HK-2 (cell line): ENCODE measurements around the gene MAP3K15.
A peak's percentile ranks its signal among the peaks of the same experiment; 100 is the strongest.

ENCODE experiments used
- DNase-seq: peaks from one replicate; pipeline ENCODE4 v3.0.0-alpha.2; 2018; ENCODE audit not compliant: unreplicated experiment

Gene MAP3K15, protein sequence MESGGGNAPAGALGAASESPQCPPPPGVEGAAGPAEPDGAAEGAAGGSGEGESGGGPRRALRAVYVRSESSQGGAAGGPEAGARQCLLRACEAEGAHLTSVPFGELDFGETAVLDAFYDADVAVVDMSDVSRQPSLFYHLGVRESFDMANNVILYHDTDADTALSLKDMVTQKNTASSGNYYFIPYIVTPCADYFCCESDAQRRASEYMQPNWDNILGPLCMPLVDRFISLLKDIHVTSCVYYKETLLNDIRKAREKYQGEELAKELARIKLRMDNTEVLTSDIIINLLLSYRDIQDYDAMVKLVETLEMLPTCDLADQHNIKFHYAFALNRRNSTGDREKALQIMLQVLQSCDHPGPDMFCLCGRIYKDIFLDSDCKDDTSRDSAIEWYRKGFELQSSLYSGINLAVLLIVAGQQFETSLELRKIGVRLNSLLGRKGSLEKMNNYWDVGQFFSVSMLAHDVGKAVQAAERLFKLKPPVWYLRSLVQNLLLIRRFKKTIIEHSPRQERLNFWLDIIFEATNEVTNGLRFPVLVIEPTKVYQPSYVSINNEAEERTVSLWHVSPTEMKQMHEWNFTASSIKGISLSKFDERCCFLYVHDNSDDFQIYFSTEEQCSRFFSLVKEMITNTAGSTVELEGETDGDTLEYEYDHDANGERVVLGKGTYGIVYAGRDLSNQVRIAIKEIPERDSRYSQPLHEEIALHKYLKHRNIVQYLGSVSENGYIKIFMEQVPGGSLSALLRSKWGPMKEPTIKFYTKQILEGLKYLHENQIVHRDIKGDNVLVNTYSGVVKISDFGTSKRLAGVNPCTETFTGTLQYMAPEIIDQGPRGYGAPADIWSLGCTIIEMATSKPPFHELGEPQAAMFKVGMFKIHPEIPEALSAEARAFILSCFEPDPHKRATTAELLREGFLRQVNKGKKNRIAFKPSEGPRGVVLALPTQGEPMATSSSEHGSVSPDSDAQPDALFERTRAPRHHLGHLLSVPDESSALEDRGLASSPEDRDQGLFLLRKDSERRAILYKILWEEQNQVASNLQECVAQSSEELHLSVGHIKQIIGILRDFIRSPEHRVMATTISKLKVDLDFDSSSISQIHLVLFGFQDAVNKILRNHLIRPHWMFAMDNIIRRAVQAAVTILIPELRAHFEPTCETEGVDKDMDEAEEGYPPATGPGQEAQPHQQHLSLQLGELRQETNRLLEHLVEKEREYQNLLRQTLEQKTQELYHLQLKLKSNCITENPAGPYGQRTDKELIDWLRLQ (N-terminal part only)

GRCh38 chrX:19514791-19515614 is at the start of gene MAP3K15:
TSS of gene MAP3K15 (minus strand) at chrX:19515508. CDS start at chrX:19515261, 247 bp downstream.
- DNase-seq, result peak; percentile 65

DNA sequence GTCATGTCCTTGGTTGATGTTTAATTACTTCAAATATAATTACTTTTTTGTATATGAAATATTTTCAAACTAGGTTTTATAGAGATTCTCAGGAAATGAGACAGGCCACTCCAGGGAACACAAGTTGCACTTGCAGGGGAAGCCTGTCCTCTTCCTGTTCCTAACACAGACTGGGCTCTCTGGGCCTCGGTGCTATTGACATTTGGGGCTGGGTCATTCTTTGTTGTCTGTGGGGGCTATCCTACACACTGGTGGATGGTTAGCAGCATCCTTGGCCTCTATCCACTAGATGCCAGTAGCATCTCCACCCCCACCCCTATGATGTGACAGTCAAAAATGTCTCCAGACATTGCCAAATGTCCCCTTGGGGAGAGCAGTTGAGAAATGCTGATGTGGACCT is 49.3 kb upstream of the MAP3K15 start:
- no peak for DNase-seq

GRCh38 chrX:19563746-19564145 is 48.4 kb upstream of the MAP3K15 start:
- DNase-seq, result no peak

DNA sequence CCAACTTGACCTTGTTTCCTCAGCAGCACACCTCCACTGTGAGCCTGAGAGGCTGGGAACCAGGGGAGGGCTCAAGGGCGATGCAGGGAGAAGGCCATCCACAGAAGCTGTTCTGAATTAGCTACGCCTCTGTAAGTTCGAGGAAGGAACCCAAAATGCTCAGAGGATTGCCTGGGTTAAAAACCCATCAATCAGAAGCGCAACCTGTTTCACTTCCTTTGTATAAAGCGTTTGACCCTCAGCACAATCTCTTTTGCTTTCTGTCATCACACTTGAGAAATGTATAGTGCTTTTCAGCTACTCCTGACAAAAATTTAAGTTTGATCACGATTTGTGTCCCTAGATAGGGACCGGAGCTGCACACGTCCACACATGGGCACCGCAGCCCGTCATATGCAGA is 48.0 kb upstream of the MAP3K15 start:
- no peak for DNase-seq

GRCh38 chrX:19560611-19561010 is 45.3 kb upstream of the MAP3K15 start:
- no peak for DNase-seq

- no peak for DNase-seq
These were observed 42.5 kb upstream of the MAP3K15 start for GRCh38 chrX:19557822-19558221.

GRCh38 chrX:19556202-19556601 is 40.9 kb upstream of the MAP3K15 start:
- no peak for DNase-seq

DNA sequence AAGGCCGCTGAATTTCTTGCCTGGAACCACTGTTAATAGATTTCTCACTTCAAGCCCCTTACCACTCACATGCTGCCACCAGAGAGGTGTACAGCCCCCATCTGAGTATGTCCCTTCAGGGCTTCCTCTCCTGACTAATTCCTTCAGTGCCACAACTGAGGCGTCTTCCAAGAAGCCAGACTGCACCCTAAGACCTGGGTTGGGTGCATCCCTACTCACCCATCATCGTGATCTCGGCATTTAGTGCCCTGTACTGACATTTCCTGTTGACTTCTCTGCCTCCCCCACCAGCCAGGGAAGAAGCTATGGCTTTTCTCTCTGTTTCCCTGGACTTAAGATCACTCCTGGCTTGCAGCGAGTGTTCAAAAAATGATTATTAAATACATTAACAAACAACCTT is 40.4 kb upstream of the MAP3K15 start:
- DNase-seq, result no peak

GRCh38 chrX:19555236-19555635 is 39.9 kb upstream of the MAP3K15 start:
- DNase-seq, result no peak

- DNase-seq, result peak; percentile 25
These were observed 39.5 kb upstream of the MAP3K15 start for GRCh38 chrX:19554786-19555185.

DNA sequence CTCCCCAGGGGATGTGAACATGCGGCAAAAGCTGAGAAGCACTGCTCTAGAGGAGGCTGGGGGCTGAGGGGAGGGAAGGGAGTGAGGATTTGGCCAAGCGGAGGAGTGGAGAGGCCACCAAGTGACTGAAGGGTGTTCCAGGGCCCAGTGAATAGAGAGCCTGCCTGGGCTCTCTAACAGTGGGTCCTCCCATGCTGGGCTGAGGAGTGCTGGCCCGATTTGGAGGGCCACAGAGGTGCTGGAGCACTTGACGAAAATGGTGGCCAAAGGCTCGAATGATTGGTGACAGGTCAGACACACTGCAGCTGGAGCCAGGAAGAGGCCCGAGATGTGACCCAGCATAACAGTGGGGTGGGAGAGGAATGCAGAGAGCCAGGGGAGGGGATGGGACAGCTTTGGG is 37.5 kb upstream of the MAP3K15 start:
- no peak for DNase-seq

DNA sequence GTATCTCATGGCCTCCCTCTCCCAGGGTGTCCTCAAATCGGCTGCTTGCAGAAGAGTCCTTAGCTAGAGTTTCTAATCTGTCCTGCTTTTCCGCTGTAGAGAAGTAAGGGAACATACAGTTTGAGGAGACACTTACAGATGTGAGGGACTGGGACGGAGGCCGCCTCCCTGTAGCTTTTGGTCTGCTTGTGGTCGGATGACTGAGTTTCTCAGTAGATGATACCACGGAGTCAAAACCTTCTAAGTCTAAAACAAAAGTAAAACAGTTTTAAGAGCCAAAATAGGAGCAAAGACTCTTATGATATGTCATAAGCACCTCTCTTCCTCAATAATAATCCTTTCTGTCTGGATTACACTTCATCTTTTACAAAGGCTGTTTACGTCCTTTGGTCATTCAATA is 34.5 kb upstream of the MAP3K15 start:
- no peak for DNase-seq

DNA sequence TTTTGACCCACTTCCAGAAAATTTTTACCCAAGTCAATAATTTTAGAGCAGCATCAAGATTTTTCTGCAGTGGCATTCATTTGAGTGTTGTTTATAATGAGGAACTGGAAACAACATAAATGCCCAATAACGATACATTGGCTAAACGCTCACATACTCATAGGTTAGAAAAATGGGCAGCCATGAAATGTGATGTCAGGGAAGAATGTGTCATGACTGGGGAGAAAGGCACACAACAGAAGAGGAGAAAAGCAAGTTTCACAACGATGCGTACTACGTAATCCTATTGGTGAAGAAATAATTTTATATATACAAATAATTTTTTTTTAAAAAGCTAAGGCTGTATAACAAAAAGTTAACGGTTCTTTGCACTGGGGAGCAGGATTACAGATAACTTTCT is 33.6 kb upstream of the MAP3K15 start:
- DNase-seq, result no peak

DNA sequence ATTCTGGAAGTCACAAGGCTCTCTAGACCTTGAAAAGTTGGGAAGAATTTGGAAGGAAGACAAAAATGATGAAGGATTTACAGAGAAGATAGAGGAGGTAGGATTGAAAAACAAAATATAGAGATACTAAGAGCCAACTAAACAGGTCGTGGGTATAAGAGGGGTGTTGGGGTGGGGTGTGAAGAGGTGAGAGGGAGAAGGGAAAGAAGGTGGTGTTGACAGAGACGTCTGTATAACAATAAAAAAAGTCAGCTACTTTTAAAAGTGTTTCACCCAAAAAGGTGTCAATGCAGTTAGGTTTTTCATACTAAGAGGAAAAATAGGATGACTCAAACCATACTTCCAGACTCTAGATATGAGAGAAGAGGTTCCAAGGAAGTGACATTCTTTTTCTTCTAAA is 33.0 kb upstream of the MAP3K15 start:
- DNase-seq, result no peak

GRCh38 chrX:19545651-19546050 is 30.3 kb upstream of the MAP3K15 start:
- DNase-seq, result no peak

DNA sequence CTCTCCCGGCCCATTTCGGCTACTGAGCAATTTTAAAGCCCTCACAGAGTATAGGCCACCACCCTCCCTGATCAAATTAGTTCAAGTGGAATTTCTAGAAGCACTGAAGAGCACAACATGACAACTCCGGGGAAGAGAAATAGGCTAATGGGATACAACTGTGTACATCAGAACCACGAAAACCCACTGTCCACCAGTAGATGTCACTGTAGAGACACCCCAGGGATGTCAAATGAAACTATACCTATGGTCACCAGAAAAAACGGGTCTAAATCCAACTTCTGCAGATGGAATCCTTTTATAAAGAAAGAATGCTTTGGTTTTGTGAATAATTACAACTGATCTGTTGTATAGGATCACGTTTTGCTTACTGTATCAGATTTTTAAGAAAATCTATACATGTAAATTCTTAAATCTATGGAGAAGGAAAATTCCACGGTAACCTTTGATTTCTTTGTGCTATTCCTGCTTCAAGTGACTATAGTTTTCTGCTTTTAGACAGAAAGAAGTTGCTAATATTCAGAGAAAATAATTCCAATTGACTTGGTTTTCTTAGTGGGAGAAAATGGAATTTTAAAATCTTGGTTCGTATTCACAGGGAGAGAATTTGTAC is 29.5 kb upstream of the MAP3K15 start:
- DNase-seq, result peak; percentile 17

GRCh38 chrX:19543951-19544381 is 28.7 kb upstream of the MAP3K15 start:
- DNase-seq, result no peak

DNA sequence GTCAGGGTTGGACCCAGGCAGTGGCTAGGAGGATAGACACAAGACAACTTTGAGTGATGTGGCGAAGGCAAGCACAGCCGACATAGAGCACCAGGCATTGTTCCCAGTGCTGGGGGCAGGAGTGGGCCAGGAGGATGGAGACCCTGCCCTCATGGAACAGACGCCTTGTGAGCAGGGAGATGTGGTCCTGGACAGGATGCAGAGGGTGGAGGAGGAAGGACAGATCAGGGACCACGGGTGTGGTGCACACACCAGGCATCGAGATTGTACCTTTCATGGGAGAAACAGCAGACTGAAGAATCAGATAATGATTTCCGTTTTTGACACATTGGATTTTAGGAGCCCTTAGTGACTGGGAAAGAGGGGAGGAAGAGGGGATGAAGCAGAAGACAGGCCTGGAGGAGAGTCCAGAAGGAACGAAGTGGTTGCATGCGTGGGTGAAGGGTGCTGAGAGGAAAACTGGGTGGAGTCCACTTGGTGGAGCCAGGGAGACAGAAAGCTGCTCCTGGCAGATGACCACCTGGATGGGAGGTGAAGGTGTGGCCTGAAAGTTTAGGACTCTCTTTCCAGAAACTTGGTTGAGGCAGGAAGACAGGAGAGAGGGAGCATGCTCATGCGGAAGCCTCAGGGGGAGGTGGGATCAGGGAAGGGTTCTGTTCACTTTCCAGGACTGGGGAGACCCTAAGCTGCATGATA is 27.9 kb upstream of the MAP3K15 start:
- DNase-seq, result no peak

DNA sequence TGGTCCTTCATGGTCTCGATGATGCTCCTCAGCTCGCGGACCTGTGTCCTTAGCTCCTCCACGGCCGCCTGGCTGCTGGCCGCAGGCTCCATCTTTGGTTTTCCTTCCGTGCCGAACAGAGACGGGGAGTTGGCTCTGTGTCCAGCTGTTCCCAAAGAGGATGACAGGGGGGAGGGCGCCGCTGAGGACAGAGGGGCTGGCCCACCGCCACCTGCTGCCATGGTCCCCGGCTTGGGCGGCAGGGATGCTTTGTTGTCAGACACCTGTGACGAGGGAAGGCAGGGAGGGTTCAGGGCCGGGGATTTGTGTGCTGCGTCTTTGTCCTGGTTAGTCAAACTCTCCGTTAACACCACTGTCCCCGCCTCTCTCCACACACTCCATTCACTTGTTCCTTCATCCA is 26.6 kb upstream of the MAP3K15 start:
- no peak for DNase-seq

- DNase-seq, result no peak
These were observed 25.9 kb upstream of the MAP3K15 start for GRCh38 chrX:19541196-19541595.
